ENCODE results near the gene DNAH2.

The DNAH2 gene, protein sequence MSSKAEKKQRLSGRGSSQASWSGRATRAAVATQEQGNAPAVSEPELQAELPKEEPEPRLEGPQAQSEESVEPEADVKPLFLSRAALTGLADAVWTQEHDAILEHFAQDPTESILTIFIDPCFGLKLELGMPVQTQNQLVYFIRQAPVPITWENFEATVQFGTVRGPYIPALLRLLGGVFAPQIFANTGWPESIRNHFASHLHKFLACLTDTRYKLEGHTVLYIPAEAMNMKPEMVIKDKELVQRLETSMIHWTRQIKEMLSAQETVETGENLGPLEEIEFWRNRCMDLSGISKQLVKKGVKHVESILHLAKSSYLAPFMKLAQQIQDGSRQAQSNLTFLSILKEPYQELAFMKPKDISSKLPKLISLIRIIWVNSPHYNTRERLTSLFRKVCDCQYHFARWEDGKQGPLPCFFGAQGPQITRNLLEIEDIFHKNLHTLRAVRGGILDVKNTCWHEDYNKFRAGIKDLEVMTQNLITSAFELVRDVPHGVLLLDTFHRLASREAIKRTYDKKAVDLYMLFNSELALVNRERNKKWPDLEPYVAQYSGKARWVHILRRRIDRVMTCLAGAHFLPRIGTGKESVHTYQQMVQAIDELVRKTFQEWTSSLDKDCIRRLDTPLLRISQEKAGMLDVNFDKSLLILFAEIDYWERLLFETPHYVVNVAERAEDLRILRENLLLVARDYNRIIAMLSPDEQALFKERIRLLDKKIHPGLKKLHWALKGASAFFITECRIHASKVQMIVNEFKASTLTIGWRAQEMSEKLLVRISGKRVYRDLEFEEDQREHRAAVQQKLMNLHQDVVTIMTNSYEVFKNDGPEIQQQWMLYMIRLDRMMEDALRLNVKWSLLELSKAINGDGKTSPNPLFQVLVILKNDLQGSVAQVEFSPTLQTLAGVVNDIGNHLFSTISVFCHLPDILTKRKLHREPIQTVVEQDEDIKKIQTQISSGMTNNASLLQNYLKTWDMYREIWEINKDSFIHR (N-terminal part only)

DNA sequence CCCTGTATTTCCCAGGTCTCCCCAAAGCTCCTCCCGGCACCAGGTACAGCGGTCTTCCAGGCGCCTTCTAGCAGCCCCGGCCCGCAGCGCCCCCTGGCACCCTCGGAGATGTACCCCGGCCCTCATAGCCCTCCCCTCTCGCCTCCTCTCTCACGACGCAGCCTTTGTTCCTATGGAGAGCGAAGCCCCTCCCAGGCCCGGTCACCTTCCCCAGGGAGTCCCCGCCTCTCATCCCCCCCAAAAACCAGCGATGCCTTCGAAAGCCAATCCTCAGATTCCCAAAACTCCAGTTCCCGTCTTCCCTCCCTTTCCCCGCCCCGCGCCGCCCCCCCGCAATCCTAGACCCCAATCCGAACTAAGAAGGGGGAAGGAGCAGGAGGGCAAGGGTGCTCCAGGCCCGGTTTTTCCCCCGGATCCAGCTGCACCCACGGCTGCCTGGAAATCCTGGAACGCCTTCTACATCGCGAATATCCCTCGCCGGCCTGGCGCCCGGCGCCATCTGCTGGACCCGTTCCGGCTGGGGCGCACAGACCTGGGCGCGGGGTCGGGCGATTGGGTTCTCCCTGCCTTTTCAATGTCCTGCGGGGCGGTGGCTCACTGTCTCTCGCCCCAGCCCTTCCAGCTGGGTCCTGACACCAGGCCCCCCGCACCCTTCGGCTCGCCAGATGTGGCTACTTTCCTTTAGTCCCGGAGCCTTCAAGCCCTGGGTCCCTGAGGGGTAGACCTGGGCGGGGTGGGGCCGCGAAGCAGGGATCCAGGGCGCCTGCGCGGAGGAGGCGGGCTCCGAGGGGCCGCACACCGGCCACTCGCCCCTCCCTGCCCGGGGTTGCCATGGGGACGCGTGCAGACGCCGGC, at the start of gene DNAH2:
DNAH2 (plus strand) TSS at position 844 of the 855 bp plus-strand sequence. CDS start 1,991 bp downstream, outside the sequence.
- peak; percentile 21 to 39 for DNase-seq (ENCODE audit: low read depth in 2 of 2)

DNA sequence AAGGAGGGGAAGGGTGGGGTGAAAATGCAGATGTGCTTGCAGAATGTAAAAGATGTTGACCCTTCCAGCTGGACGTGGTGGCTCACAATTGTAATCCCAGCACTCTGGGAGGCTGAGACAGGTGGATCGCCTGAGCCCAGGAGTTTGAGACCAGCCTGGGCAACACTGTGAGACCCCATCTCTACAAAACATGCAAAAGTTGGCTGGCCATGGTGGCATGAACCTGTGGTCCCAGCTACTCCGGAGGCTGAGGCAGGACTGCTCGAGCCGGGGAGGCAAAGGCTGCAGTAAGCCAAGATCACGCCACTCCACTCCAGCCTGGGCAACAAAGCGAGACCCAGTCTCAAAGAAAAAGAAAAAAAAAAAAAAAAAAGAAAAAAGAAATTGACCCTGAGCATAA, 49.1 kb upstream of the DNAH2 start:
- no peak for DNase-seq (ENCODE audit: low read depth in 2 of 2)

DNA sequence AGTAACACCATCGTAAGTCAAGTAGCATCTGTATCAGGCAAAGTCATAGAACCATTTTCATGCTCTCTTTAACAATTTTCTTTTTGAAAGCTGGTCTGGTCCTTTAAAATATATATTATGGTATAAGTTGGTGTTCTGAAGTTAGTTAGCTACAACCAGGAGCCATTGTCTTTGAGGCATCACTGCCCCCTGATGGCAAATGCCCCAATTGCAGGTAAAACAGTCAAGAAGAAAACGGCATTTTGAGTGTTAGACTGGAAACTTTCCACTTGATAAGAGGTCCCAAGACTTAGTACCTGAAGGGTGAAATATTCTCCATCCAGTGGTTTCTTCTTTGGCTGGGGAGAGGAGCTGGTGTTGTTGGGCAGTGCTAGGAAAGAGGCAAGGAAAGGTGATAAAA, 44.3 kb upstream of the DNAH2 start:
- DNase-seq (ENCODE audit: low read depth in 2 of 2) = peak in 1 of 2 experiments; percentile 54

DNA sequence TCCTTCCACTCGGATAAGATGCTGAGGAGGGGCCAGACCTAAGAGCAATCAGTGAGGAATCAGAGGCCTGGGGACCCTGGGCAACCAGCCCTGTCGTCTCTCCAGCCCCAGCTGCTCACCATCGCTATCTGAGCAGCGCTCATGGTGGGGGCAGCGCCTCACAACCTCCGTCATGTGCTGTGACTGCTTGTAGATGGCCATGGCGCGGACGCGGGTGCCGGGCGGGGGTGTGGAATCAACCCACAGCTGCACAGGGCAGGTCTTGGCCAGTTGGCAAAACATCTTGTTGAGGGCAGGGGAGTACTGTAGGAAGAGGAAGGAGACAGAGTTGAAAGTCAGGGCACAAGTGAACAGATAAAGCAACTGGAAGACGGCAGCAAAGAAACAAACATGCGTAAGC, 42.6 kb upstream of the DNAH2 start:
- no peak for DNase-seq (ENCODE audit: low read depth in 2 of 2)

DNA sequence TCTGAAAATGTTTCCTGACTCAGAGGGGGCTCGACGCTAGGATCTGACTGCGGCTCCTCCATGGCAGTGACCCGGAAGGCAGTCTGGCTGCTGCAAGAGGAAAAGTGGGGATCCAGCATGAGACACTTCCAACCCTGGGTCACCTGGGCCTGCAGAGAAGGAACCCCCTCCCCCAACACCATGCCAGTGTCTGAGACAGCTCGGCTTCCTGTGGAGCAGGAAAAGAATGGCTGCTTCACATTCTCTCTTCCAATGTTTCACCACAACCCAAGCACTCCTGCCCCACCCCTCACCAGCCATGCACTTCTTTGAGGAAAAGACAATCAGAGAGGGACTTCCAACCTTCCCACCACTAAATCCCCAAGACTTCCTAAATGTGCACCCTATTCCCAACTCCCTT, 41.0 kb upstream of the DNAH2 start:
- DNase-seq (ENCODE audit: low read depth in 2 of 2) = no peak

DNA sequence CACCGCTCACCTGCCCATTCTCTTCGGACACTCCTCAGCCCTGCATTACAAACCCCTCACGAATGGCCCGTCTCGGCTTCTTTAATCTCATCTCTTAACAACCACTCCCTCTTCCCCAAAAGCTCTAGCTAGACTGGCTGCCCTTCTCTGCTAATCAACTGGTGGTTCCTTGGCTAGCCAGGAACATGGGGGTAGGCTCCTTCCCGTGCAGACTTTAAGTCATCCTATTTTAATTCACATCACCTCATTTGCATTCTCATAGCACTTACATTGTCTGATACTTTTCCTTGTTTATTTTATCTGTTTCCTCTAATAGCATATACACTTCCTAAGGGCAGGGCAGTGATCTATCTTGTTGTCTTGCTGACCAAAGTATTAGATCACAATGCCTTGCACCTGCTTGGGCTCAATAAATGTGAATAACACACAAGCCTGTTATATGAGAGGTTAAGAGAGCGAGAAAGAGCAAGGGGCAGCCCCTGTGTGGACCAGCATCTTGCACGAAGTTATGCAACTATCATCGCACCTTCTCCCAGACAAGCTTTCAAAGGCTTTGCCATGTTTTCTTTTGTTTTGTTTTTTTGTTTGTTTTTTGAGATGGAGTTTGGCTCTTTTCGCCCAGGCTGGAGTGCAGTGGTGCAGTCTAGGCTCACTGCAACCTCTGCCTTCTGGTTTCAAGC, 40.0 kb upstream of the DNAH2 start:
- no peak for DNase-seq (ENCODE audit: low read depth in 2 of 2)

DNA sequence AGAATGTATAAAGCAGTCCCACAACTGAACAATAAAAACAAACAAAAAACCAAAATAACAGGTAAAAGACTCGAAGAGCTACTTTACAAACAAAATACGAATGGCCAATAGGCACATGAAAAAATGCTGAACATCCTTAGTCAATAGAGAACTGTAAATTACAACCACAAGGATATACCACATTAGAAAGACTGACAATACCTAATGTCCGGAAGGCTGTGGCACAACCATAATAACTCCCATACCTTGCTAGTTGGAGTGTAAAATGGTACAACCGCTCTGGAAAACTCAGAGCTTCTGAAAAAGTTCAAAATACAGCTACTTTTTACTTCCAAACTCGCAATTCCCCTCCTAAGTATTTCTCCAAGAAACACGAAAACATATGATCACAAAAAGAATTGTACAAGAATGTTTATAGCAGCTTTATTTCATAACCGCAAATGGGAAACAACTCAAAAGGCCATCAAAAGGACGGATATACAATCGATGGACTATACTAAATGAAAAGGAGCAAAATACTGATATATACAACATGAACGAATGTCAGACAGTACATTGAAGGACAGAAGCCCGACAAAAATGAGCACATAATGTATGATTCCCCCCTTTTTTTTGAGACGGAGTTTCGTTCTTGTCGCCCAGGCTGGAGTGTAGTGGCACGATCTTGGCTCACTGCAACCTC, 32.6 kb upstream of the DNAH2 start:
- DNase-seq (ENCODE audit: low read depth in 2 of 2) = no peak

DNA sequence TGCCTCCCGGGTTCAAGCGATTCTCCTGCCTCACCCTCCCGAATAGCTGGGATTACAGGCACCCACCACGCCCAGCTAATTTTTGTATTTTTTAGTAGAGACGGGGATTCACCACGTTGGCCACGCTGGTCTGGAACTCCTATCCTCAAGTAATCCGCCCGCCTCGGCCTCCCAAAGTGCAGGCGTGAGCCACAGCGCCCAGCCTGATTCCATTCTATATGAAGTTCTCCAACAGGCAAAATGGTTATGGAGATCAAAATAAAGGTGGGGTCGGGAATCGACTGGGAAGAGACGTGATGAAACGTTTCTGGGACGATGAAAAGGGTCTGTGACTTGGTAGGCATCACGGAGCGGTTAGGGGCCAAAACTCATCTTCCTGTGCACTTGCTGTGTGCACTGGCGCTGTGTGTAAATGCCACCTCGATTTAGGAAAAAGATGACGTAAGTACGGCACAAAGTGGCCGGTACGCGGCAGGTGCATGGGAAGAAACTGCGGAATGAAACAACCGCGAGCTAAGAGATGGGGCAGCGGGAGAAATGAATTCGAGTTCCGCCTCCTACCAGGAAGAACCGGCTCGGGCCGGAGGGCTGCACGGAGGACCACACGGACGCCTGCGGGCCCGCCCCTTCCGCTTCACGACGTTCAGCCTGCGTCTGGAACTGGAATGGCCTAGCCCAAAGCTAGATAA, 31.9 kb upstream of the DNAH2 start:
- DNase-seq (ENCODE audit: low read depth in 2 of 2) = peak; percentile 77 to 82

DNA sequence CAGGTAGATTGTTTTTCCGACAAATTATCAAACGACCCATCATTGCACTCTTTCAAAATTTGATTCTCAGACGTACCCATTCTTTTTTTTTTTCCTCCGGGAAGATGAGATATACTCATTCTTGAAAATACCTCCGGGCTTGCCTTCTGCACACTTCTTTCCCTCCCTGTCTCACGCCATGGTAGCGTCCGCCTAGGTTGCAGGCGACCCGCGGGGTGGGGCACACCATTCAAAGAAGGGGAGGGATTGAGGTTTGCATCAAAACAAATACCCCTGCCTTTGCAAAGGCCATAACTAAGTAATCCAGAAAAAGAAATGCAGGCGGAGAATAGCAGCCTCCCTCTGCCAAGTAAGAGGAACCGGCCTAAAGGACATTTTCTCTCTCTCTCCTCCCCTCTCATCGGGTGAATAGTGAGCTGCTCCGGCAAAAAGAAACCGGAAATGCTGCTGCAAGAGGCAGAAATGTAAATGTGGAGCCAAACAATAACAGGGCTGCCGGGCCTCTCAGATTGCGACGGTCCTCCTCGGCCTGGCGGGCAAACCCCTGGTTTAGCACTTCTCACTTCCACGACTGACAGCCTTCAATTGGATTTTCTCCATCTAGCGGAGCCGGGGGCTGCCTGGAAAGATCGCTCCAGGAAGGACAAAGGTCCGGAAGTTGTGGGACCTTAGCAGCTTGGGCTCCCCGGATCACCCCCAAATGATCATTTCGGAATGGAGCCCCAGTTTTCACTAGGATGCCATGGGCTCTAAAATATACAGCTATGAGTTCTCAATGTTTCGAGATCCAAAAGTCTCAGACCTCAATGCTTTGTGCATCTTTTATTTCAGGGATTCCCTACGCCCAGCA, 31.1 kb upstream of the DNAH2 start:
- DNase-seq (ENCODE audit: low read depth in 2 of 2) = peak; percentile 62 to 70

DNA sequence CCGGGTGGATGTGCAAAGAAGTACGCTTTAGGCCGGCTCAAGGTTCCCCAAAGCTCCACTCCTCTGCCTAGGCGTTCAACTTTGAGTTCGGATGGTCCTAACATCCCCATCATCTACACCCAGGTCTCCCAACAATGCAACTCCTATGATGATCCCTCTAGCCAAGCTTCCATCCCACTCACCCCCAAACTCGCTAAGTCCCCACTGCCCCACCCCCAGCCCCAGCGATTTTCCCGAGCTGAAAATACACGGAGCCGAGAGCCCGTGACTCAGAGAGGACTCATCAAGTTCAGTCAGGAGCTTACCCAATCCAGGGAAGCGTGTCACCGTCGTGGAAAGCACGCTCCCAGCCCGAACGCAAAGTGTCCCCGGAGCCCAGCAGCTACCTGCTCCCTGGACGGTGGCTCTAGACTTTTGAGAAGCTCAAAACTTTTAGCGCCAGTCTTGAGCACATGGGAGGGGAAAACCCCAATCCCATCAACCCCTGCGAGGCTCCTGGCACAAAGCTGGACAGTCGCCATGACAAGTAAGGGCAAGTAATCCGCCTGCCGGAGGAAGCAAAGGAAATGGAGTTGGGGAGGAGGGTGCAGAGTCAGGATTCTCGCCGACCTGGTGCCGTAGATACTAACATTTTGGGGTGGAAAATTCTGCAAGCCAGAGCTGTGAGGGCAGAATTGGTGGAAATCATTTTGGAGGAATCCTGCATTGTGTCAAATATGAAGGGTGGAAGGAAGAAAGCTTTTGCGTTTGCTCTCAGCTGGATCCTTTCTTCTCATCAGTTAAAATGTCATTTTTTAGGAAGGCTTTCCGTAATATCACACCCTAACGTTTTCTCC, 30.3 kb upstream of the DNAH2 start, which contains the start of gene TP53:
TP53 (minus strand) TSS at position 419 of the 836 bp plus-strand sequence. CDS start 10,896 bp downstream, outside the sequence.
- peak; percentile 76 to 84 for DNase-seq (ENCODE audit: low read depth in 2 of 2)

DNA sequence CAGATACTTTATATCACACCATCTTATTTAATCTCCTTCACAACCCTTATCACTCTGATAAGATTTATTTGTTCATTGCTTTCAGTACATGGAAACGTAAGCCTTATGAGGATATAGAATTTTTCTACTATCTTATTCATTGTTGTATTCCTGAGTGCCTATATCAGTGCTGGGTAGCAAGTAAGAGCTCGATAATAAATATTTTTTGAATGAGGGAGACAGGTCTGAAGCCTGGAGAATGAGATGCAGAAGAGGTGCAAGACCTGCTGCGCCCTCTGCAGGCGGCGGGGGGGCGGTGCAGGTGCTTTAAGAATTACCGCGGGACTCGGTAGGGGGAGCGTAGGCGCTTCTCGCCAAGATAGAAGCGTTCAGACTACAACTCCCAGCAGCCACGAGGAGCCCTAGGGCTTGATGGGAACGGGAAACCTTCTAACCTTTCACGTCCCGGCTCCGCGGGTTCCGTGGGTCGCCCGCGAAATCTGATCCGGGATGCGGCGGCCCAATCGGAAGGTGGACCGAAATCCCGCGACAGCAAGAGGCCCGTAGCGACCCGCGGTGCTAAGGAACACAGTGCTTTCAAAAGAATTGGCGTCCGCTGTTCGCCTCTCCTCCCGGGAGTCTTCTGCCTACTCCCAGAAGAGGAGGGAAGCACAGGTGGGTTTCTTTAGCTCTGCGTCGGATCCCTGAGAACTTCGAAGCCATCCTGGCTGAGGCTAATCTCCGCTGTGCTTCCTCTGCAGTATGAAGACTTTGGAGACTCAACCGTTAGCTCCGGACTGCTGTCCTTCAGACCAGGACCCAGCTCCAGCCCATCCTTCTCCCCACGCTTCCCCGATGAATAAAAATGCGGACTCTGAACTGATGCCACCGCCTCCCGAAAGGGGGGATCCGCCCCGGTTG, 29.4 kb upstream of the DNAH2 start, which contains the start of gene WRAP53:
WRAP53 (plus strand) TSS at position 570 of the 900 bp plus-strand sequence; CDS start at position 742, 172 bp downstream.
- peak; percentile 88 to 93 for DNase-seq (ENCODE audit: low read depth in 2 of 2)

DNA sequence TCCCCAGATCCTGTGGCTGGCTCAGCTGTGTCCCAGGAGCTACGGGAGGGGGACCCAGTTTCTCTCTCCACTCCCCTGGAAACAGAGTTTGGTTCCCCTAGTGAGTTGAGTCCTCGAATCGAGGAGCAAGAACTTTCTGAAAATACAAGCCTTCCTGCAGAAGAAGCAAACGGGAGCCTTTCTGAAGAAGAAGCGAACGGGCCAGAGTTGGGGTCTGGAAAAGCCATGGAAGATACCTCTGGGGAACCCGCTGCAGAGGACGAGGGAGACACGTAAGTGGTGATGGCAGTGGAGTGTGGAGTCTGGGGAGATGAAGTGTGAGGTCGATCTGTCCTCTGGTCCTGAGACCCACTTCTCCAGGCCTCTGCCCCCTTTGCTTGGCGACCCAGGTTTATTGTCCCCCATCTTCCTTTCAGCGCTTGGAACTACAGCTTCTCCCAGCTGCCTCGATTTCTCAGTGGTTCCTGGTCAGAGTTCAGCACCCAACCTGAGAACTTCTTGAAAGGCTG, 28.7 kb upstream of the DNAH2 start:
- no peak for DNase-seq (ENCODE audit: low read depth in 2 of 2)

DNA sequence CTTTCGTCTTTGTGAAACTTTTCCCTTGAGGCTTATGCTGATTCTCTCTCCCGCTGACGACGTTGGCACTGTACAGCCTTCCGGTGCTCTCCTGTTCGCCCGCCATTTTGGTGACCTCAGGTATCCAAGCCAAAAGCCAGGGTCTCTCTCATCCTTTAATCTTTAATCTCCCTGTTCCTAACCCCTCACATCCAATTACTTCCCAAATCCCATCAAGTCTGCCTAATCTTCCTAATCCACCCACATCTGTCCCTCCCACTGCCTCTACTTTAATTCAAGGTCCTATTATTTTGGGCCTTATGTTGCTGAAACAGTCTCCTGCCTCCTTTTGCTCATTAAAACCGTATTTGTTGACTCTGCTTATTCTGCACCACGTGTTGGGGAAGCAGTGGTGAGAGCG, 22.0 kb upstream of the DNAH2 start:
- DNase-seq (ENCODE audit: low read depth in 2 of 2) = no peak

DNA sequence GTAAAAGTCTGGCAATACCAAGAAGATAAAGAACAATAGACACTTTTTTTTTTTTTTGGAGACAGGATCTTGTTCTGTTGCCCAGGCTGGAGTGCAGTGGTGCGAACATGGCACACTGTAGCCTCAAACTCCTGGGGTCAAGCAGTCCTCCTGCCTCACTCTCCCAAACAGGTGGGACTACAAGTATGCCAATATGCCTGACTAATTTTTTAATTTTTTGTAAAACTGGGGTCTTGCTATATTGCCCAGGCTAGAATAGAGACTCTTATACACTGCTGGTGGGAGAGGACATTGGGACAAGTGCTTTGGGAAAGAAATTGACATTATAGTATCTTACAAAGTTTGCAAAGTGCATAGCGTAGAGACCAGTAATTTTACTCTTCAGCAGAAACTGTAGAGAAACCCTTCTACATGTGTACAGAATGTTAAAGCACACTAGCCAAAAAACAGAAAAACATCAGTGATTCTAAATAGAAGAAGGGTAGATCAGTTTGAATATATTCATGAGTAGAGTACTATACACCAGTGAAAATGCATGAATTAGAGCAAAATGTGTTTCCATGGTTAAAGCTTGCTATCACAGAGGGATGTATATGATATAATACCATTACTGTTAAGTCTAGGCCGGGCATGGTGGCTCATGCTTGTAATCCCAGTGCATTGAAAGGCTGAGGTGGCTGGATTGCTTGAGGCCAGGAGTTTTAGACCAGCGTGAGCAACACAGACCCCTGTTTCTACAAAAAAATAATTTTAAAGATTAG, 19.5 kb upstream of the DNAH2 start:
- no peak for DNase-seq (ENCODE audit: low read depth in 2 of 2)

DNA sequence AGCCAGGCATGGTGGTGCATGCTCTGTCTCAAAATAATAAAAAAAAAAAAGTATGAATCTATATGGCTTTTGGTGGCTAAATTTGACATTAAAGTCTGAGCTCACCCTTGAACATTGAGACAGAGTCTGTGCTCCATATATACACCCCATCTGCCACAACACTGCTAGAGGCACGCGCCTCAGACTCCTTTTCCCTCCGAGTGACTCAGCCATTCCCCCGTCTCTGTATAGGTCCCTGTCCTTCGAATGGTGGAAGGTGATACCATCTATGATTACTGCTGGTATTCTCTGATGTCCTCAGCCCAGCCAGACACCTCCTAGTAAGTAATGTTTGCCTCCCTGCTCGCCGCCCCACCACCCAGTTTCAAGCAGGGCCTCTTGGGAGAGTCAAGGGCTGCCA, 17.0 kb upstream of the DNAH2 start:
- no peak for DNase-seq (ENCODE audit: low read depth in 2 of 2)

DNA sequence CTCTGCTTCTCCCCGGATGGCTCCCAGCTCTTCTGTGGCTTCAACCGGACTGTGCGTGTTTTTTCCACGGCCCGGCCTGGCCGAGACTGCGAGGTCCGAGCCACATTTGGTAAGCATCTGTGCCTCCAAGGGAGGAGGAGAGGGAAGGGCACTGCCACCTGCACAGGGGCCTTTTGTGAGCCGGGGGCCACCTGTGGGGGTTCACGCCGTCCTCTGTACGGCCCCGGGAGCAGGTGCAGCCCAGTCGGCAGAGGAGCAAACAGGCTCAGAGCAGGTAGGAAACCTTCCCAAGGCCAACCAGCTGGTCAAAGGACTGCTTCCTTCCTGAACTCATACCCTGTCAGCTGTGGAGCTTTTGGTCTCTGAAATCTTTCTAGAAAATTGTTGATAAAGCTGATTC, 15.9 kb upstream of the DNAH2 start:
- DNase-seq (ENCODE audit: low read depth in 2 of 2) = no peak

All from stimulated activated CD4-positive, alpha-beta T cell treated with anti-CD3 and anti-CD28 coated beads, Interleukin-12 subunit alpha, Interleukin-12 subunit beta, amount 100 ng/mL, for 24 hours (primary cell).